Heart right ventricle (tissue), 16 donors: ENCODE data around the gene B3GALNT1. TPM values are rescaled to one million over a fixed set of nuclear protein-coding genes. Genes with fewer than 3 reads are reported as not detected.
A peak's percentile ranks its signal among the peaks of the same experiment; 100 is the strongest.

Source experiments
- ATAC-seq, 8 donors: fragments of 200-7000 bp; cut with Tn5 transposase; one replicate each; pipeline ENCODE4 v1.9.1; 2020; ENCODE audit warnings: mild to moderate bottlenecking in 8 of 8, moderate library complexity in 8 of 8, moderate number of reproducible peaks in 1 of 8
- DNase-seq, 2 donors: peaks; one replicate each; pipeline ENCODE4 v3.0.0-alpha.2; 2020
- H3K27ac ChIP-seq, 10 donors: fragments of 200-600 bp; sonication (generic) in 2 of 10; one replicate each; pipeline versions ENCODE4 v1.5.0 to v1.8.0; 2020 to 2022; ENCODE audit warnings: mild to moderate bottlenecking in 3 of 10
- H3K27me3 ChIP-seq, 7 donors: fragments of 200-600 bp; one replicate each; pipeline ENCODE4 v1.8.0; 2021 to 2022; ENCODE audit warnings: mild to moderate bottlenecking in 2 of 7
- H3K36me3 ChIP-seq, 9 donors: fragments of 200-600 bp; sonication (generic) in 1 of 9; one replicate each; pipeline versions ENCODE4 v1.5.0 to v1.8.0; 2020 to 2022; ENCODE audit warnings: mild to moderate bottlenecking in 2 of 9
- H3K4me1 ChIP-seq, 9 donors: fragments of 200-600 bp; sonication (generic) in 1 of 9; one replicate each; pipeline versions ENCODE4 v1.5.0 to v1.8.0; 2020 to 2022; ENCODE audit warnings: mild to moderate bottlenecking in 4 of 9
- H3K4me3 ChIP-seq, 10 donors: fragments of 200-600 bp; sonication (generic) in 2 of 10; one replicate each; pipeline versions ENCODE4 v1.5.0 to v1.8.0; 2020 to 2022; ENCODE audit warnings: mild to moderate bottlenecking in 7 of 10, moderate library complexity in 2 of 10
- H3K9me3 ChIP-seq, 11 donors: fragments of 200-600 bp in 10 of 11; sonication (generic) in 2 of 11; one replicate each; pipeline versions ENCODE4 v1.5.0 to v1.8.0; 2013 to 2022; ENCODE audit warnings: mild to moderate bottlenecking in 2 of 11, control low read depth in 1 of 11, moderate library complexity in 1 of 11
- WGBS, 2 donors: extraction: QIAGEN DNeasy Blood & Tissue Kit; methylation state at CpG; one replicate each; pipeline ENCODE4 v1.1.7; 2013; ENCODE audit warnings: inconsistent platforms in 1 of 2; 5-methylcytosine and 5-hydroxymethylcytosine counted together
- intact Hi-C, 10 donors: fragments of 100-400 bp; cut with DNase I; formaldehyde crosslinking; loops; one replicate each; pipeline versions ENCODE4 v1.11.1 to v1.14.2; 2022
- polyA plus RNA-seq, 2 donors: library from polyadenylated mRNA; stranded (reverse); fragments of 200-250 nt; gene quantifications; one replicate each; pipeline ENCODE4 v1.2.3, GENCODE V29; 2013
- total RNA-seq, 10 donors: library from RNA; stranded (reverse); fragmentation: NEBNext Ultra II Directional in 3 of 10; extraction: Animal tissue kit (Norgen Biotek cat#: 25700) in 3 of 10; gene quantifications; one replicate each; pipeline versions ENCODE4 v1.2.1 to v1.2.4, GENCODE V29; 2021 to 2023
- TF ChIP-seq, protein P1 (sequence below), 9 donors: fragments of 200-600 bp; sonication (generic) in 2 of 9; IDR thresholded peaks; one replicate each; pipeline versions ENCODE4 v1.5.0 to v1.8.0; 2021 to 2022; ENCODE audit warnings: antibody characterized with exemption in 9 of 9, mild to moderate bottlenecking in 5 of 9, moderate library complexity in 1 of 9
- donor health status: Arrhythmogenic right ventricular cardiomyopathy.
- donor health status: ischemic (EF 13 %, LVEDD 7.1; RV severe dilation, severe dysfunction).
- donor health status: healthy with polysubstance abuse.
- donor health status: DM: no; HTN: yes; CAD: no.
- donor health status: DM: no; HTN: no; CAD: no.
- donor health status: ischemic (EF 25% LVEDD 6.9; RV normal size, moderate dysfunction).
- donor health status: ischemic (EF 25% LVEDD 5.7; RV mildly dilated, moderate dysfunction).
- donor health status: healthy.
- donor health status: DM: yes; HTN: yes; CAD: no.
- donor health status: Ischemic cardiomyopathy.
- donor health status: ischemic (EF 35%, LVEDD 5.7; RV mildly dilated, moderate dysfunction).
- donor health status: nonischemic (EF 11% LVEDD 7.7; RV severe dilation, severe dysfunction).
- donor health status: DM: yes; HTN: yes; CAD: no.
- donor health status: PGD.
- donor health status: ischemic (EF 29% LVEDD 5.4; RV normal size, mild dysfunction).
- donor health status: nonischemic (EF 23%, LVEDD 6.1; RV moderate dilation, normal function).

Gene B3GALNT1
- total and polyA plus RNA-seq, 12 donors: 18.7 to 85.1 (median 71.7) TPM

DNA sequence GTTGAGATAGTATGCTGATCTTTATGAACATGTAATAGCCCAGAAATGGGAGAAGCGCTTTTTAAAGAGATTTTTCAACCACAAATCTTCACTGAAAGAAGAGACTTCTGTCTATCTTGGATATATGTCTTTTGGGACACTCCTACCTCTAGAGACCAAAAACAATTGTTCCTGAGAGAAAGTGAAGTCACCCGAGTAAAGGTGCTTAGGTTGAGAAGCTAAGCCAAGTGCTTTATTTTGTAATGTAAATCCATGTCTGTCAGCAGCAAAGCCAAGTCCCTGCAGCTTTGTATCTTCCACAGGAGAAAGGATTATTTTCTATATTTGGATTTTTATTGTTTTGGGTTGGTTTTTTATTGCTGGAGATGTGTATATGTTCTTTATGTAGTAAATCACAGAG lies 32.1 kb upstream of the B3GALNT1 start:
- DNase-seq: no peak
- 87 to 90% methylated on average over 2 of the region's 2 CpGs for WGBS, 2 donors
- TF ChIP-seq, protein P1, sequence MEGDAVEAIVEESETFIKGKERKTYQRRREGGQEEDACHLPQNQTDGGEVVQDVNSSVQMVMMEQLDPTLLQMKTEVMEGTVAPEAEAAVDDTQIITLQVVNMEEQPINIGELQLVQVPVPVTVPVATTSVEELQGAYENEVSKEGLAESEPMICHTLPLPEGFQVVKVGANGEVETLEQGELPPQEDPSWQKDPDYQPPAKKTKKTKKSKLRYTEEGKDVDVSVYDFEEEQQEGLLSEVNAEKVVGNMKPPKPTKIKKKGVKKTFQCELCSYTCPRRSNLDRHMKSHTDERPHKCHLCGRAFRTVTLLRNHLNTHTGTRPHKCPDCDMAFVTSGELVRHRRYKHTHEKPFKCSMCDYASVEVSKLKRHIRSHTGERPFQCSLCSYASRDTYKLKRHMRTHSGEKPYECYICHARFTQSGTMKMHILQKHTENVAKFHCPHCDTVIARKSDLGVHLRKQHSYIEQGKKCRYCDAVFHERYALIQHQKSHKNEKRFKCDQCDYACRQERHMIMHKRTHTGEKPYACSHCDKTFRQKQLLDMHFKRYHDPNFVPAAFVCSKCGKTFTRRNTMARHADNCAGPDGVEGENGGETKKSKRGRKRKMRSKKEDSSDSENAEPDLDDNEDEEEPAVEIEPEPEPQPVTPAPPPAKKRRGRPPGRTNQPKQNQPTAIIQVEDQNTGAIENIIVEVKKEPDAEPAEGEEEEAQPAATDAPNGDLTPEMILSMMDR (IDR thresholded peaks at IDR 0.05): no peak
- no peaks in the 10 kb centered on the region for H3K36me3 ChIP-seq
- H3K4me1 ChIP-seq: peaks cover 0 to 3% (median 0%) of the 10 kb centered on the region in 9 donors
- no peak overlapping the region for H3K27ac ChIP-seq
- H3K27me3 ChIP-seq: no peaks in the 10 kb centered on the region
- H3K4me3 ChIP-seq: no peak overlapping the region
- ATAC-seq: no peak
- intact Hi-C loops: no loop called here
- peaks cover 0 to 4% (median 0%) of the 10 kb centered on the region in 11 donors for H3K9me3 ChIP-seq

DNA sequence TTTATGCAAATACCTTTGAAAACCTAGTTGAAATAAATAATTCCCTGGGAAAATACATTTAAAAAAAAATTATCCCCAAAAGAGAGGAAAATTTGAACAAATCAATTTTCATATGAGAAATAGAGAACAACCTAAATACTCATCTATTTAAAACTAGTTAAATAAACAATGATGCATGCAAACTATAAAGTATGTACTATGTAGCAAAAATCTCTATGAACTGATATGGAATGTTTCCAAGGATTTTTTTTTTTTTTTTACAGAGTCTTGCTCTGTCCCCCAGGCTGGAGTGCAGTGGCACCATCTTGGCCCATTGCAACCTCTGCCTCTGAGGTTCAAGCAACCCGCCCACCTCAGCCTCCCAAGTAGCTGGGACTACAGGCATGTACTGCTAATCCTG lies 27.2 kb upstream of the B3GALNT1 start:
- Histone ChIP-seq H3K4me3 (no peak overlapping the region), H3K9me3 (peaks cover 0 to 4% (median 0%) of the 10 kb centered on the region in 11 donors), H3K27me3 (no peaks in the 10 kb centered on the region), H3K36me3 (no peaks in the 10 kb centered on the region), H3K27ac (no peak overlapping the region), H3K4me1 (no peaks in the 10 kb centered on the region)
- no peak for DNase-seq
- intact Hi-C loops: no loop called here
- TF ChIP-seq, protein P1 (IDR thresholded peaks at IDR 0.05): no peak
- WGBS, 2 donors: 93 to 94% methylated on average over 1 of the region's 1 CpG
- no peak for ATAC-seq

DNA sequence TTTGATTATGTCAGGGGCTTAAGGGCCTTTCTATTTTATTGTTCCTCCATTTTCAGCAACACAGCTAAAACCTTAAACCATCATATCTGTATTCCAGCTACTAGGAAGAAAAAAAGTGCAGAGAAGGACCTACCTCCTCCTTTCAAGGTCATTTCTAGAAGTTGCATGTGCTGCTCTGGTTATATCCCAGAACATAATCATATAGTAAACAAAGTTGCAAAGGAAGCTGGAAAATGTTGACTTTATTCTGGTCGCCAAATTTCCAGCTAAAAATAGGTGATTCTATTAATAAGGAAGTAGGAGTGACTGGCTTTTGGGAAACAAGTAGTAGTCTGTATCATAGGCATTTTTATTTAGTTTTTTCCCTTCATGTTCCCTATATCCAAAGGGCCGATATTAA lies 21.3 kb upstream of the B3GALNT1 start:
- DNase-seq (no peak), ATAC-seq (no peak)
- intact Hi-C loops: no loop called here

DNA sequence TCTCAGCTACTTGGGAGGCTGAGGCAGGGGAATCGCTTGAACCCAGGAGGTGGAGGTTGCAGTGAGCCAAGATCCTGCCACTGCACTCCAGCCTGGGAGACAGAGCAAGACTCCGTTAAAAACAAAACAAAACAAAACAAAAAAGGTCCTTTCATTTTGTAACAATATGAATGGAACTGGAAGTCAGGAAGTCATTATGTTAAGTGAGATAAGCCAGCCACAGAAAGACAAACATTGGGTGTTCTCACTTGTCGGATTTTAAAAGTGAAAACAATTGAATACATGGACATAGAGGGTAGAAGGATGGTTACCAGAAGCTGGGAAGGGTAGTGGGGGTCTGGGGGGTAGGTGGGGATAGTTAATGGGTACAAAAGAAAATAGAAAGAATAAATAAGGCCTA lies 12.5 kb upstream of the B3GALNT1 start:
- Histone ChIP-seq H3K4me3 (no peak overlapping the region), H3K27ac (no peak overlapping the region), H3K9me3 (peaks cover 0 to 67% (median 20%) of the 10 kb centered on the region in 11 donors), H3K4me1 (no peaks in the 10 kb centered on the region), H3K27me3 (no peaks in the 10 kb centered on the region), H3K36me3 (no peaks in the 10 kb centered on the region)
- intact Hi-C loops: no loop called here
- no peak for ATAC-seq
- DNase-seq: no peak
- TF ChIP-seq, protein P1 (IDR thresholded peaks at IDR 0.05): no peak
- WGBS, 2 donors: 61 to 80% methylated on average over 3 of the region's 3 CpGs

More for the DNA sequence above, 21.3 kb upstream of the B3GALNT1 start:
- Histone ChIP-seq H3K27ac (peak overlapping the region in 3 of 10 donors; percentile 4 to 22 (median 10)), H3K4me3 (no peak overlapping the region), H3K36me3 (no peaks in the 10 kb centered on the region), H3K9me3 (peaks cover 0 to 44% (median 14%) of the 10 kb centered on the region in 11 donors), H3K4me1 (peaks cover 0 to 10% (median 4%) of the 10 kb centered on the region in 9 donors), H3K27me3 (no peaks in the 10 kb centered on the region)
- 25 to 32% methylated on average over 2 of the region's 2 CpGs for WGBS, 2 donors
- TF ChIP-seq, protein P1 (IDR thresholded peaks at IDR 0.05): no peak
